DMS114 treated with DMSO at 0.1 percent for 48 hours (cell line): ENCODE data around the gene ATRIP.
A peak's percentile ranks its signal among the peaks of the same experiment; 100 is the strongest.
"Not testable (repeated sequence)": the region's sequence is repeated elsewhere in the genome, so short reads cannot be mapped to it uniquely, and the experiment has no call there.

Source experiments
- DNase-seq: peaks from one replicate; lab custom pipeline; 2025; ENCODE audit not compliant: unreplicated experiment; lab: John Stamatoyannopoulos, UW

The ATRIP gene

GRCh38 chr3:48435774-48436476 is 10.6 kb upstream of the ATRIP start:
- DNase-seq = peak; percentile 73

GRCh38 chr3:48436477-48436787 is 10.1 kb upstream of the ATRIP start:
- no peak for DNase-seq

- DNase-seq = no peak
Measured at GRCh38 chr3:48436855-48437254, 9.7 kb upstream of the ATRIP start.

GRCh38 chr3:48437812-48438211 is 8.7 kb upstream of the ATRIP start:
- DNase-seq = no peak

- peak; percentile 94 for DNase-seq
Measured at GRCh38 chr3:48439820-48440589, 6.5 kb upstream of the ATRIP start, which contains the start of the genes CCDC51 and TMA7. TSS of gene CCDC51 (minus strand) at chr3:48440119. CDS start at chr3:48435128, 4,991 bp downstream. TSS of gene TMA7 (plus strand) at chr3:48440257. CDS start at chr3:48440297, 40 bp downstream.

- DNase-seq = no peak
Measured at GRCh38 chr3:48440590-48440958, 6.0 kb upstream of the ATRIP start.

GRCh38 chr3:48441940-48442339 is 4.6 kb upstream of the ATRIP start:
- DNase-seq = no peak

GRCh38 chr3:48445277-48445882 is 1.2 kb upstream of the ATRIP start:
- DNase-seq = no peak

- no peak for DNase-seq
Measured at GRCh38 chr3:48446043-48446424, 503 bp upstream of the ATRIP start.

- DNase-seq = no peak
Measured at GRCh38 chr3:48451270-48451669, 4.7 kb downstream of the ATRIP start.

GRCh38 chr3:48456456-48456855 is 9.9 kb downstream of the ATRIP start:
- no peak for DNase-seq

- DNase-seq = no peak
Measured at GRCh38 chr3:48459331-48459730, 12.8 kb downstream of the ATRIP start.

GRCh38 chr3:48459773-48460516 is 13.4 kb downstream of the ATRIP start:
- DNase-seq = no peak

GRCh38 chr3:48460517-48460902 is 14.0 kb downstream of the ATRIP start:
- no peak for DNase-seq

GRCh38 chr3:48461767-48462166 is 15.2 kb downstream of the ATRIP start:
- DNase-seq = not testable (repeated sequence)

GRCh38 chr3:48463703-48464102 is 17.2 kb downstream of the ATRIP start:
- DNase-seq = no peak

- DNase-seq = no peak
Measured at GRCh38 chr3:48464713-48465221, 18.2 kb downstream of the ATRIP start.

GRCh38 chr3:48465237-48465530 is 18.6 kb downstream of the ATRIP start:
- DNase-seq = no peak

GRCh38 chr3:48465531-48466378 is 19.2 kb downstream of the ATRIP start:
- peak; percentile 9 for DNase-seq

- DNase-seq = no peak
Measured at GRCh38 chr3:48466386-48467109, 20.0 kb downstream of the ATRIP start.
